Fibroblast of skin of scalp (primary cell): Measurements from ENCODE around the gene INO80D.

ENCODE experiments used
- DNase-seq: peaks from one replicate; pipeline ENCODE4 v3.0.0-alpha.2; 2013

The INO80D gene

GRCh38 chr2:205976120-205976814 lies 109.7 kb downstream of the INO80D start:
- DNase-seq, result no peak

- DNase-seq, result no peak
Observed at GRCh38 chr2:205975082-205975949, 110.7 kb downstream of the INO80D start.

GRCh38 chr2:205972113-205972512 lies 113.9 kb downstream of the INO80D start:
- no peak for DNase-seq

- no peak for DNase-seq
Observed at GRCh38 chr2:205970348-205970747, 115.6 kb downstream of the INO80D start.

GRCh38 chr2:205969584-205969983 lies 116.4 kb downstream of the INO80D start:
- DNase-seq, result no peak

GRCh38 chr2:205967391-205968075 lies 118.4 kb downstream of the INO80D start:
- no peak for DNase-seq

GRCh38 chr2:205965707-205966106 lies 120.3 kb downstream of the INO80D start:
- DNase-seq, result no peak

GRCh38 chr2:205964111-205964761 lies 121.7 kb downstream of the INO80D start:
- no peak for DNase-seq

- DNase-seq, result no peak
Observed at GRCh38 chr2:205959521-205959920, 126.5 kb downstream of the INO80D start.

GRCh38 chr2:205957452-205958154 lies 128.4 kb downstream of the INO80D start:
- DNase-seq, result no peak

- DNase-seq, result no peak
Observed at GRCh38 chr2:205954707-205955106, 131.3 kb downstream of the INO80D start.

- DNase-seq, result no peak
Observed at GRCh38 chr2:205952282-205952681, 133.7 kb downstream of the INO80D start.

GRCh38 chr2:205948883-205949282 lies 137.1 kb downstream of the INO80D start:
- DNase-seq, result no peak

- DNase-seq, result no peak
Observed at GRCh38 chr2:205948496-205948837, 137.5 kb downstream of the INO80D start.

- peak; percentile 69 for DNase-seq
Observed at GRCh38 chr2:205947621-205948495, 138.1 kb downstream of the INO80D start.

- peak; percentile 15 for DNase-seq
Observed at GRCh38 chr2:205946226-205946625, 139.7 kb downstream of the INO80D start.
